ENCODE results near the gene RELB.

Gene RELB

DNA sequence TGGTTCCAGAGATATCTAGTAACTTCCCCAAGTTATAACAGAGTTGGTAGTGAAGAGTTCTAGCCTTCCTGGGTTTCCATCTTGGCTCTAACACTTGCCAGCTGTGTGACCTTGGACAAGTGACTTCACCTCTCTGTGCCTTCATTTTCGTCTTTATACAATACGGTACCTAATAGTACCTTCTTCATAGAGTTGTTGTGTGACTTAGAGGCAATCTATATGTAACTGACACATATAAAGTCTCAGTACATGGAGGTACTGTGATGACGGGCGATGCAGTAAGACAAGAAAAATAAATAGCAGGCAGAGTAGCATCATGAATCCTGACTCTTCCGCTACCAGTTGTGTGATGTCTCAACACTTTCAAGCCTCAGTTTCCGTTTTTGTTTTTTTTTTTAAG lies 29.6 kb downstream of the RELB start:
- TF ChIP-seq CTCF (IDR thresholded peaks at IDR 0.05): no peak

GRCh38 chr19:45032421-45032820 lies 31.2 kb downstream of the RELB start:
- no peak for TF ChIP-seq CTCF (IDR thresholded peaks at IDR 0.05)

DNA sequence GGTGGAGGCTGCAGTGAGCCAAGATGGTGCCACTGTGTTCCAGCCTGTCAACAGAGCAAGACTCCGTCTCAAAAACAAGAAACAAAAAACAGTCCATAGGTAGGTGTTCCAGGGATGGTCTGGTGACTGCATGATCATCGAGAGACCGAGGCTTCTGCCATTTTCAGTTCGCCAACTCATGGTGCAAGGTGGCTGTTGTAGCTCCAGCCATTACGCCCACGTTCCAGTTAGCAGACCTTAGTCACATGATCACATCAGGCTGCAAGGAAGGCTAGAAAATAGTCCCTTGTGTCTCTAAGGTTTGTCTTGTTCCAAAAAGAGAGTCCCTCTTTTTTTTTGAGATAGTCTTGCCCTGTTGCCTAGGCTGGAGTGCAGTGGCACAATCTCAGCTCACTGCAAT lies 34.5 kb downstream of the RELB start:
- no peak for TF ChIP-seq CTCF (IDR thresholded peaks at IDR 0.05)

DNA sequence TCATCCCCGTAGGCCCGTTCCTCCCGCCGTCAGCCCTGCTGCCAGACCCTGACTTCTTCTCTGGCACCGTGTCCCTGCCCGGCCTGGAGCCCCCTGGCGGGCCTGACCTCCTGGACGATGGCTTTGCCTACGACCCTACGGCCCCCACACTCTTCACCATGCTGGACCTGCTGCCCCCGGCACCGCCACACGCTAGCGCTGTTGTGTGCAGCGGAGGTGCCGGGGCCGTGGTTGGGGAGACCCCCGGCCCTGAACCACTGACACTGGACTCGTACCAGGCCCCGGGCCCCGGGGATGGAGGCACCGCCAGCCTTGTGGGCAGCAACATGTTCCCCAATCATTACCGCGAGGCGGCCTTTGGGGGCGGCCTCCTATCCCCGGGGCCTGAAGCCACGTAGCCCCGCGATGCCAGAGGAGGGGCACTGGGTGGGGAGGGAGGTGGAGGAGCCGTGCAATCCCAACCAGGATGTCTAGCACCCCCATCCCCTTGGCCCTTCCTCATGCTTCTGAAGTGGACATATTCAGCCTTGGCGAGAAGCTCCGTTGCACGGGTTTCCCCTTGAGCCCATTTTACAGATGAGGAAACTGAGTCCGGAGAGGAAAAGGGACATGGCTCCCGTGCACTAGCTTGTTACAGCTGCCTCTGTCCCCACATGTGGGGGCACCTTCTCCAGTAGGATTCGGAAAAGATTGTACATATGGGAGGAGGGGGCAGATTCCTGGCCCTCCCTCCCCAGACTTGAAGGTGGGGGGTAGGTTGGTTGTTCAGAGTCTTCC lies 36.3 kb downstream of the RELB start:
- TF ChIP-seq CTCF (IDR thresholded peaks at IDR 0.05): no peak

- TF ChIP-seq CTCF (IDR thresholded peaks at IDR 0.05): no peak
These were observed 37.9 kb downstream of the RELB start, which contains the start of gene CLASRP for GRCh38 chr19:45038931-45039893. TSS of gene CLASRP (plus strand) at chr19:45039045. CDS start at chr19:45040213, 1,168 bp downstream.

DNA sequence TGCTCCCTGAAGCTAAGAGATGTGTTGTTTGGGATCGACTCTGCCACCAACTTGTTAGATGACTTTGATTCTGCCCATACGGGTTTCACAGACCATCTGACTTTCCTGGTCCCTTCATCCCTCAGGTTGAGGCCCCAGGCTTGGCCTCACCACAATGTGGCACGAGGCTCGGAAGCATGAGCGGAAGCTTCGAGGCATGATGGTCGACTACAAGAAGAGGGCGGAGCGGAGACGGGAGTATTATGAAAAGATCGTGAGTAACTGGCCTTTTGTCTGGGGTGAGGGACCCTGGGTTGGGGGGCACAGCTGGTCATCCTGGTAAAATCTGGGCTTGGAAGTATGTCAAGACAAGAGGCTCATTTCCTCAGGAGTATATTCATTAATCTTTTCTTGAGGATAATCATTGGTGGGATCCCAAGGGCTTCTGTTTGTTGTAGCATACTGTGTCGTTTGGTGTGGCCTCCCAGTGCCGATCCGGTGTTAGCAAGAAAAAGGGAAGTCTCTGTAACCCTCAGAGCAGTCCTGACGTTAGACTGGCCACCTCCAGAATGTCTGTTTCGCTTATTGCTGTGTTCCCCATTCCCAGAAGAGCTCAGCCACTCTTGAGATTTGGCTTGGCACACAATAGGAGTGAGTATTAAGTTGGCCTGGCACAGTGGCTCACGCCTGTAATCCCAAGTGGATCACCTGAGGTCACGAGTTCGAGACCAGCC lies 39.0 kb downstream of the RELB start:
- TF ChIP-seq CTCF (IDR thresholded peaks at IDR 0.05): no peak

DNA sequence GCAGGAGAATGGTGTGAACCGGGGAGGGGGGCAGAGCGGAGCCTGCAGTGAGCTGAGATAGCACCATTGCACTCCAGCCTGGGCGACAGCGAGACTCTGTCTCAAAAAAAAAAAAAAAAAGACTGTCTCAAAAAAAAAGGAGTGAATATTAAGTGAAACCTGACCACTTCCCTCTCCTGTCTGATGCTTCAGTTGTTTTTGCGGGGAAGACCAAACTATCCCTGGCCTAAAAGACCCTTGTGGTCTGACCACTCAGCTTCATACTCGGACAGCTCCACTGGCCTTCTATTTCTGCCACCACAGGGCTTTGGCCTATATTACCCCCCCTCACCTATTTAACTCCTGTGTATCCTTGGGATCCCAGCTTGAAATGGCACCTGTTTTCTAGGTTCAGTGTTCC lies 39.9 kb downstream of the RELB start:
- no peak for TF ChIP-seq CTCF (IDR thresholded peaks at IDR 0.05)

All from LNCAP (cell line).